Activated T-helper 2 cell treated with anti-CD3 and anti-CD28 coated beads, Interferon-gamma antibody, Interleukin-2, Interleukin-4, amounts not matched to agents 10 μg/mL and 5 μg/mL and 100 μg/mL, durations not matched to agents 14 hours and 24 hours and 36 hours (primary cell): ENCODE measurements around the gene GPC2. TPM values are rescaled to one million over a fixed set of nuclear protein-coding genes. Genes with fewer than 3 reads are reported as not detected.
"Not testable (repeated sequence)": the region's sequence is repeated elsewhere in the genome, so short reads cannot be mapped to it uniquely, and the experiment has no call there.

Experiments
- DNase-seq: peaks from one replicate; pipeline ENCODE4 v3.0.0; 2021; ENCODE audit warnings: low spot score
- H3K27ac Mint-ChIP-seq: one replicate; pipeline ENCODE4 v1.8.0; 2021; ENCODE audit warnings: mixed read lengths
- H3K27me3 Mint-ChIP-seq: one replicate; pipeline ENCODE4 v1.8.0; 2021; ENCODE audit warnings: low read depth, mixed read lengths
- H3K36me3 Mint-ChIP-seq: one replicate; pipeline ENCODE4 v1.8.0; 2021; ENCODE audit warnings: low read depth, mixed read lengths
- H3K4me1 Mint-ChIP-seq: one replicate; pipeline ENCODE4 v1.8.0; 2021; ENCODE audit warnings: low read depth, mixed read lengths
- H3K4me3 Mint-ChIP-seq: one replicate; pipeline ENCODE4 v1.8.0; 2021; ENCODE audit warnings: low read depth, mild to moderate bottlenecking, moderate library complexity, mixed read lengths
- H3K9me3 Mint-ChIP-seq: one replicate; pipeline ENCODE4 v1.8.0; 2021; ENCODE audit warnings: mixed read lengths
- intact Hi-C: fragments of 100-400 bp; cut with micrococcal nuclease; formaldehyde crosslinking; loops from one replicate; pipeline ENCODE4 v1.15.1; 2023
- total RNA-seq: library from RNA; stranded (reverse); gene quantifications from 2 replicates; pipeline ENCODE4 v1.2.3, GENCODE V29; 2022

The GPC2 gene
- total RNA-seq, 1 donor from 2014 or later, result 7.8 TPM

GRCh38 chr7:100192281-100192862 is 15.2 kb upstream of the GPC2 start:
- intact Hi-C loops, H3K9me3 Mint-ChIP-seq, H3K4me3 Mint-ChIP-seq, H3K27ac Mint-ChIP-seq, DNase-seq, H3K27me3 Mint-ChIP-seq: not testable (repeated sequence)
- H3K4me1 Mint-ChIP-seq, result peaks cover 23% of the 10 kb centered on the region
- peaks cover 14% of the 10 kb centered on the region for H3K36me3 Mint-ChIP-seq

- H3K27ac Mint-ChIP-seq, result no peak overlapping the region
Observed at GRCh38 chr7:100191775-100192174, 14.6 kb upstream of the GPC2 start.

GRCh38 chr7:100190048-100190711 is 13.0 kb upstream of the GPC2 start:
- peaks cover 14% of the 10 kb centered on the region for H3K36me3 Mint-ChIP-seq
- no peak overlapping the region for H3K4me3 Mint-ChIP-seq

More at GRCh38 chr7:100191775-100192174, 14.6 kb upstream of the GPC2 start:
- DNase-seq, result no peak
- Mint-ChIP-seq H3K4me1 (peaks cover 23% of the 10 kb centered on the region), H3K9me3 (no peaks in the 10 kb centered on the region), H3K4me3 (no peak overlapping the region), H3K27me3 (no peaks in the 10 kb centered on the region), H3K36me3 (peaks cover 14% of the 10 kb centered on the region)
- intact Hi-C loops, result loop anchor here (2.0 kb wide), 1 partner anchor 25 kb away; no protein-coding TSS in a partner anchor

GRCh38 chr7:100189061-100189460 is 11.9 kb upstream of the GPC2 start:
- H3K4me1 Mint-ChIP-seq, result peaks cover 21% of the 10 kb centered on the region
- intact Hi-C loops, result no loop called here
- peaks cover 11% of the 10 kb centered on the region for H3K36me3 Mint-ChIP-seq
- no peak overlapping the region for H3K4me3 Mint-ChIP-seq
- DNase-seq, result no peak
- H3K9me3 Mint-ChIP-seq, result no peaks in the 10 kb centered on the region
- H3K27me3 Mint-ChIP-seq, result no peaks in the 10 kb centered on the region
- H3K27ac Mint-ChIP-seq, result no peak overlapping the region

More at GRCh38 chr7:100190048-100190711, 13.0 kb upstream of the GPC2 start:
- intact Hi-C loops, result loop anchor here (2.0 kb wide), 1 partner anchor 27 kb away; no protein-coding TSS in a partner anchor
- DNase-seq, result no peak
- no peaks in the 10 kb centered on the region for H3K9me3 Mint-ChIP-seq
- H3K4me1 Mint-ChIP-seq, result peaks cover 21% of the 10 kb centered on the region
- no peak overlapping the region for H3K27ac Mint-ChIP-seq
- no peaks in the 10 kb centered on the region for H3K27me3 Mint-ChIP-seq

GRCh38 chr7:100185726-100186125 is 8.5 kb upstream of the GPC2 start:
- intact Hi-C loops, result no loop called here
- H3K27ac Mint-ChIP-seq, result no peak overlapping the region
- no peaks in the 10 kb centered on the region for H3K9me3 Mint-ChIP-seq
- peaks cover 18% of the 10 kb centered on the region for H3K36me3 Mint-ChIP-seq
- H3K27me3 Mint-ChIP-seq, result no peaks in the 10 kb centered on the region
- no peak for DNase-seq
- H3K4me1 Mint-ChIP-seq, result peaks cover 30% of the 10 kb centered on the region
- H3K4me3 Mint-ChIP-seq, result no peak overlapping the region

GRCh38 chr7:100183090-100183489 is 5.9 kb upstream of the GPC2 start:
- H3K27ac Mint-ChIP-seq, H3K27me3 Mint-ChIP-seq, H3K9me3 Mint-ChIP-seq, intact Hi-C loops, DNase-seq, H3K4me3 Mint-ChIP-seq: not testable (repeated sequence)
- peaks cover 29% of the 10 kb centered on the region for H3K4me1 Mint-ChIP-seq
- peaks cover 14% of the 10 kb centered on the region for H3K36me3 Mint-ChIP-seq

- Mint-ChIP-seq H3K4me1 (peaks cover 29% of the 10 kb centered on the region), H3K36me3 (peaks cover 14% of the 10 kb centered on the region)
- DNase-seq, H3K27ac Mint-ChIP-seq, H3K27me3 Mint-ChIP-seq, H3K9me3 Mint-ChIP-seq, intact Hi-C loops, H3K4me3 Mint-ChIP-seq: not testable (repeated sequence)
Observed at GRCh38 chr7:100182616-100183015, 5.4 kb upstream of the GPC2 start.

- intact Hi-C loops, DNase-seq, H3K27me3 Mint-ChIP-seq, H3K9me3 Mint-ChIP-seq: not testable (repeated sequence)
- Mint-ChIP-seq H3K27ac (peak overlapping the region; percentile 77), H3K36me3 (peaks cover 14% of the 10 kb centered on the region), H3K4me1 (peaks cover 41% of the 10 kb centered on the region), H3K4me3 (peak overlapping the region; percentile 48)
Observed at GRCh38 chr7:100180084-100180483, 2.9 kb upstream of the GPC2 start.

- intact Hi-C loops, result loop anchor here (1.0 kb wide), 1 partner anchor 33 kb away; no protein-coding TSS in a partner anchor
- peaks cover 12% of the 10 kb centered on the region for H3K36me3 Mint-ChIP-seq
- DNase-seq, result no peak
- peak overlapping the region; percentile 82 for H3K4me3 Mint-ChIP-seq
- no peak overlapping the region for H3K27ac Mint-ChIP-seq
- H3K9me3 Mint-ChIP-seq, result peaks cover 5% of the 10 kb centered on the region
- H3K27me3 Mint-ChIP-seq, result peaks cover 4% of the 10 kb centered on the region
- H3K4me1 Mint-ChIP-seq, result peaks cover 28% of the 10 kb centered on the region
Observed at GRCh38 chr7:100176096-100177044, 811 bp downstream of the GPC2 start.

- H3K4me1 Mint-ChIP-seq, result peaks cover 24% of the 10 kb centered on the region
- H3K4me3 Mint-ChIP-seq, result peak overlapping the region; percentile 71
- peaks cover 7% of the 10 kb centered on the region for H3K27me3 Mint-ChIP-seq
- intact Hi-C loops, result no loop called here
- peaks cover 10% of the 10 kb centered on the region for H3K36me3 Mint-ChIP-seq
- H3K9me3 Mint-ChIP-seq, result peaks cover 2% of the 10 kb centered on the region
- DNase-seq, result no peak
- H3K27ac Mint-ChIP-seq, result no peak overlapping the region
Observed at GRCh38 chr7:100175296-100175935, 1.8 kb downstream of the GPC2 start.

- Mint-ChIP-seq H3K36me3 (peaks cover 8% of the 10 kb centered on the region), H3K9me3 (no peaks in the 10 kb centered on the region), H3K4me3 (no peak overlapping the region), H3K4me1 (peaks cover 27% of the 10 kb centered on the region), H3K27me3 (peaks cover 8% of the 10 kb centered on the region), H3K27ac (no peak overlapping the region)
- intact Hi-C loops, result no loop called here
- DNase-seq, result no peak
Observed at GRCh38 chr7:100174582-100174981, 2.6 kb downstream of the GPC2 start.

- Mint-ChIP-seq H3K4me3 (no peak overlapping the region), H3K36me3 (peaks cover 8% of the 10 kb centered on the region), H3K27ac (no peak overlapping the region), H3K27me3 (peaks cover 8% of the 10 kb centered on the region), H3K4me1 (peaks cover 31% of the 10 kb centered on the region), H3K9me3 (no peaks in the 10 kb centered on the region)
- intact Hi-C loops, result no loop called here
- no peak for DNase-seq
Observed at GRCh38 chr7:100173806-100174495, 3.2 kb downstream of the GPC2 start.
